ENCODE measurements around the gene PHLDB1.
"Not testable (repeated sequence)": the region's sequence is repeated elsewhere in the genome, so short reads cannot be mapped to it uniquely, and the experiment has no call there.

DNA sequence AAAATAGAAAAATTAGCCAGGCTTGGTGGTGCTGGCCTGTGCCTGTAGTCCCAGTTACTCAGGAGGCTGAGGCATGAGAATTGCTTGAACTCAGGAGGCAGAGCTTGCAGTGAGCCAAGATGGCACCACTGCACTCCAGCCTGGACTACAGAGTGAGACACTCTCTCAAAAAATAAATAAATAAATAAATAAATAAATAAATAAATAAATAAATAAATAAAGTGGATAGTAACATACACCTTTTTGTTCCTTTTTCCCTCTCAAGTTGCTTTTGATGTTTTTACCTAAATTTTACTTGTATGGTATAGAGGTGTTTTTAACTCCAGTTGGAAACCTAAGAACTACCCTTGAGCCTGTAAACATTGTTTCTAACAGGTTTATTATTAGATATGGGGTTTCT is 29.4 kb upstream of the PHLDB1 start:
- not testable (repeated sequence) for TF ChIP-seq CTCF, POLR2A (IDR thresholded peaks at IDR 0.05)
